IPS-NIHi7 (cell line): ENCODE measurements around the gene EPHA1.

Source experiments
- DNase-seq: peaks from one replicate; pipeline ENCODE4 v3.0.0; 2012; ENCODE audit warnings: mixed read lengths; ENCODE audit errors: extremely low spot score

EPHA1 gene

DNA sequence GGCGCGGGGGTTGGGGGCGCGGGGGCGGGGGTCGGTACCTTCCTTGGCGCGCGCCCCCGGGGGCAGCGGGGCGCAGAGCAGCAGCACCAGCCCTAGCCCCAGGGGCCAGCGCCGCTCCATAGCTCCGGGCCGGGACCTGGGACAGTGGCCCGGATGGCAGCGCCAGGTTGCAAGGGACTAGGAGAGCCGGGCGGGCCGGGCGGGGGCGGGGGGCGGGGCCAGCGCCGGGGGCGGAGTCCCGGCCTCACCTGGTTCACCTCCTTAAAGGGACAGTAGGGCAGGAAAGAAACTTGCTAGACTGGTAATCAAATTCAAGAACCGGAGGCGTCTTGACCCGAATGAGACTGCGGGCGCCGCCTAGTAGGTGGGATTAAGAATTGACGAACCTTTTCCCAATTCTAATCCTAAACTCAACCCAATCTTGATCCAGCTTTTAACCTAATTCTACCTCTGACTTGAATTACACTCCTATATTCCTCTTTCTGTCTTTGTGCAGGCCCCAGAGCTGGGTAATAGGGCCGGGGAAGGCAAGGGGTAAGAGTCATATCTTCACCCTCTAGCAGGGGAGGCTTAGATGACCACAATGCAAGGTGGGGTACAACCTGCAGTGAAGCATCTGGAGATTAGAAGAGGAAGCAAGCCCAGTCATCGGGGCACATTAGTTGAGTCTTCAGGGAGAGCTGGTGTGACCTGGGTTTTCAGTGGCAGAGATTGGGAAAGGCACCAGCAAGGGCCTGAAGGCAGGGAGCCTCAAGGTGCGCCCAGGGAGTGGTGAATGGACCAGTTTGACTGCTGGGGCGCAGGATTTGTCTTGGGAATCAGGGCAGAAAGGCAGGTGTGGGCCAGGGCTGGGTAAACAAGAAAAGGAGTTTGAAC, at the start of gene EPHA1:
Gene EPHA1, minus strand, starts transcription at position 171 of the 876 bp plus-strand sequence. Its CDS starts 51 bp downstream, at position 120.
- DNase-seq = peak; percentile 95

DNA sequence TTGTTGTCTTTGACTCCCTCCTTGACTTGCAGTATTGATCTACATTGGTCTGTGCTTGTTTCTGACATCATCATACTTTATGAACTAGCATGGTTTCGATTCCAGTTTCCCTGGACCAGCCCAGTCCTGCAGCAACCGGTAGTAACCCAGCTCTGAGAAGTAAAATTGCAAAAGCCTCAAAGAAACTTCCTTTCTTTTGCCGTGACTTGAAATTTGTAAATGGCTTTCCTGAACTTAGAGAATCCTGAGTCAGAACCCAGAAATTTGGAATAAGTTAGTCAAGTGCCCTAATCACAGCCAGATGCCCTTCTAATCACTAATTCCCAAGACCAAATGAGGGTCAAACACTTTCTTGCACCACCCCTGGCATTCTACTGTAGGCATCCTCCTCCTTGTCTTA, 49.6 kb upstream of the EPHA1 start:
- DNase-seq = no peak

DNA sequence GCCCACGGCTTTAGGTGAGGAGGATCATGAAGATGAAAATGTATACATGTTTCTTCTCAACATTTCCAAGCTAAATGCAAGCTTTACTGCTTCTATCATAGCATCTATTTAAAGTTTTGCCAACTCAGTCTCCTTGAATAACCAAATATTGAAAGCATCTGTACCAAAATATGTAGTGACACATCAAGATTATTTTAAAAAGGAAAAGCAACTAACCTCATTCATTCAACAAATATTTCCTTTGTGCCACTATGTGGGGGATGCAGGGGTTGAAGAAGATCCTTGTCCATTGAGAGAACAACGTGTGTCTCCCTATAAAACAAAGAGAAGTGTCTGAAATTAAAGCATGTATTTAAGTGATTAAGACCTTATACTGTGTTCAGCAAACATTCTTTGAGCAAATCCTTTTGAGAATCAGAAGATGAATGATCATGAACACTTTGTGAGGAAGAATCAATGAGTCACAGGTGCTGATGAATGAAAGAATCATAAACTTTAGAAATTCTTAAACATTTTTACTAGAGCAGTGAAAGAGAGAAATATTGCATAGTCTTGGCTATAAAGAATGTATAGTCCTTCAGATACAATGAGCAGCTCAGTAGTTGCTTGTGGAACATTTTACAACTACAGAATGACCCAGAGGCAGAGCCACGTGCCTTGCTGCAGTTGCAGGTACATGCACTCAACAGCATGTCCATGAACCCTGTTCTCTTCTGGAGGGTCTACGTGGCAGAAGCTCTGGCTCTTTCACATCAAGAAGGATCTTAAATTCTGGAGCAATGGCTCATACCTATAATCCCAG, 48.5 kb upstream of the EPHA1 start:
- DNase-seq = no peak

GRCh38 chr7:143455942-143456341, 47.3 kb upstream of the EPHA1 start:
- DNase-seq = no peak

- DNase-seq = no peak
These were observed 46.8 kb upstream of the EPHA1 start for GRCh38 chr7:143455491-143455890.

DNA sequence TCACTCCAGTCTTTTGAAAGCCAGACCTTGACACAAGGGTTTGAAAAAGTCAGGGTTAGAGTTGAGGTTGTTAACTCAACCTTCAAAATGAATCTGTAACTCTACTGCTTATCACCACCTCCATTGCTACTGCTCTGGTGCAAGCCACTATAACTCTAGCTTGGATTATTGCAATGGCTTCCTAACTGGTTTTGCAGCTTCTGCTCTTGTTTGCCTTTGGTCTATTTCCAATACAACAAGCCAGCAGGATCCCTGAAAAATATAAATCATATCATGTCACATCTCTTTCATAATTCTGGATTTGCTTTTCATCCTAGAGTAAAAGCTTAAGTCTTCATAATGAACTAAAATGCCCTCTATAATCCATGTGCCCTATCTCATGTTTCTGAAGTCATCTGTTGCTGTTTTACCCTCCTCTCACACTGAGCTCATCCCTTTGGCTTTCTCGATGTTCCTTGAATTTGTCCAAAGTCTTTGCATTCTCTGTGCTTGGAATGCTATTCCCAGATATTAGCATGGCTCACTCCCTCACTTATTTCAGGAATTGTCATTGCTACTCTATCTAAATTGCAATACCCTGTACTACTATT, 45.5 kb upstream of the EPHA1 start:
- DNase-seq = no peak

GRCh38 chr7:143452495-143452894, 43.8 kb upstream of the EPHA1 start:
- DNase-seq = no peak

DNA sequence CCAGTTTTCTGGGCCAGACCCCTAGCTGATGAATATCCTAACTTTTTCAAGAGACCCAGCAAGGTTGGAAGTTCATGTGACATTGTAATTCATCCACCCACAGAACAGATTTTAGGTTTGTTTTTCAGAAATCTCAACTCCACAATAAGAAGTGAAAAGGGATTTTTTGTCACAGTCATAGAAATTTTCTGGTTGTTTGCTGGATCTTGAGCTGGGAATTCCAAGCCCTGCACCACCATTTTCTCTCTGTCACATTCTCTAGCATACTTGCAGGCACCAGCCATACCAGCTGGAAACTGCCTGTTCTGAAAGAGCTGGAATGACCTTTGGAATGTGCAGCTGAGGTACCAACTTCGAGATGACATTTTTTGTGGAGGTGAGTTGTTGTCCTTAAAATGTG, 43.1 kb upstream of the EPHA1 start:
- DNase-seq = no peak

DNA sequence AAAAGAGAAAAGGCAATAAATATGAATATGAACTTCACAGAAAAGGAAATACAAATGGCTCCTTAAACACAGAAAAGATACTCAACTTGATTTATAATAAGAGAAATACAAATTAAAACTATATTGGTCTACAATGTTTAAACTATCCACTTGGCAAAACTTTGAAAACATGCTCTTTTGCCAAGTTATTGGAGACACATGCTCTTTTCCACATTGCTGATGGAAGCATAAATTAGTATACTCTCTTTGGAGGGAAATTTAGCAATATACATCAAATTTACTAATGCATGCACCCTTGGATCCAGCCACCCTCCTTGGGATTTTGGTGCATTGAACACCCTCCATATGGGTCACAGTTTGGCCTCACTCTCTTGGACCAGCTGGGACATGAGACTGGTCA, 42.5 kb upstream of the EPHA1 start:
- DNase-seq = no peak

DNA sequence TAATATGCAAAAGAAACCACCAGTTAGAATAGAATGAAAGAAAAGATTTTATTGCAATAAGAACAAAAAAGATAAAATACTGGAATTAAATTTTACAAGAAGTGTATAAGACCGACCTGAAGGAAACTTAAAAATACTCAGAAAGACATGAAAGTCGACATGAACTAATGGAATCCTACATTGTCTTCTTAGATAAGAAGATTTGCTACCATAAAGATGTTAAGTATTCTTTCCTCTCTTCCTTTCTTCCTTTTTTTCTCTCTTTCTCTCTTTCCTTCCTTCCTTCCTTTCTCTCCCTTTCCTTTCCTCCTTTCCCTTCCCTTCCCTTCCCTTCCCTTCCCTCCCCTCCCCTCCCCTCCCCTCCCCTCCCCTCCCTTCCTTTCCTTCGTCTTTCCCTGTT, 41.1 kb upstream of the EPHA1 start:
- DNase-seq = no peak

DNA sequence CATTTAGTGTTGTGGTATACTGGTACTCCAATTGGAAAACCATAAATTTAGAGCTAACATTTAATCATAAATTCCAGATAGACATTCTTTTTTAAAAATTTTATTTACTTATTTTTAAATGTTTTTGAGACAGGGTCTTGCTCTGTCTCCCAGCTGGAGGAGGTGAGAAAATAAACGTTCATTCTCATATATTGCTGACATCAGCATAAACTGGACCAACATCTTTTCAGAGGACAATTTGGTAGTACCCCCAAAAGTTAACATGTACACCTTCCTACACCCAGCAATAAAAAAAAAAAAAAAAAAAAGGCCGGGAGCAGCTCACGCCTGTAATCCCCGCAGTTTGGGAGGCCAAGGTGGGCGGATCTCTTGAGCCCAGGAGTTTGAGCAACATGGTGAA, 39.8 kb upstream of the EPHA1 start:
- no peak for DNase-seq

- no peak for DNase-seq
These were observed 38.8 kb upstream of the EPHA1 start for GRCh38 chr7:143447466-143447865.

GRCh38 chr7:143444785-143445184, 36.1 kb upstream of the EPHA1 start:
- no peak for DNase-seq

DNA sequence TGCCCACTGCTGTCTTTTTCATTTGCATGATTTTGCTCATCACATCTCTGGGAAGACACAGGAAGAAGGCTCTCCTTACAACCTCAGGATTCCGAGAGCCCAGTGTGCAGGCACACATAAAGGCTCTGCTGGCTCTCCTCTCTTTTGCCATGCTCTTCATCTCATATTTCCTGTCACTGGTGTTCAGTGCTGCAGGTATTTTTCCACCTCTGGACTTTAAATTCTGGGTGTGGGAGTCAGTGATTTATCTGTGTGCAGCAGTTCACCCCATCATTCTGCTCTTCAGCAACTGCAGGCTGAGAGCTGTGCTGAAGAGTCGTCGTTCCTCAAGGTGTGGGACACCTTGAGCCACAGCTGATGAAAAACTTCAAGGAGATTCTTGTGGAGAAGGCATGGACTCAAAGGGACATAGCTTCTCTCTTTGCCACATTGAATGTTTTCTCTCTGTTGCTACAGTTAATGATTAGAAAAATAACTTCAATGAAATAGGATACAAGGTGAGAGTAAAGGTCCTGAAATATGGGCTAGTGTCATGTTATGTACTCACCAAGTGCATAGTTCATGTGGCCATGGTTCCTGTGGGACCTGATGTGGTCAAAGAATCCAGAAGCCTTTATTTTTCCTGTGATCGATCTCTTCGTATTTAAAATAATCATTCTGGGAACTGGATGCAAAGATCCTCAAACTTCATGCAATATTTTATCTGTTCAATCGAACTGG, 35.6 kb upstream of the EPHA1 start:
- no peak for DNase-seq

DNA sequence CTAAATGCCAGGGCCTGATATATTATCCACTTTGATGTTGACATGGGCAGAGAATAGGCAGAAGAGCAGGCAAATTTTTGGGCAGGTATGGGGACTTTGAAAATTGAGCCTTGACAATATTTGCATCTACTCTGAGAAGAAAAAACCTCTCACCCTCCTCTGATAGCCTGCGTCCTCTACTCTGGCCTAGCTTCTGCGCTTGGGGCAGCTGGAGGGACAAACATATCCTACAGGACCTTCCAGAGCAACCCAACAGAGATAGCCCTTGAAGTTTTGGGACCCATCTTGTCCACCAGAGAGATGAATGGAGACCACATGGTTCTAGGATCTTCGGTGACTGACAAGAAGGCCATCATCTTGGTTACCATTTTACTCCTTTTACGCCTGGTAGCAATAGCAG, 34.5 kb upstream of the EPHA1 start, which contains the start of gene TAS2R60:
Gene TAS2R60, plus strand, starts transcription at position 301 of the 400 bp plus-strand sequence. Its CDS starts 0 bp downstream, at position 301.
- DNase-seq = no peak

DNA sequence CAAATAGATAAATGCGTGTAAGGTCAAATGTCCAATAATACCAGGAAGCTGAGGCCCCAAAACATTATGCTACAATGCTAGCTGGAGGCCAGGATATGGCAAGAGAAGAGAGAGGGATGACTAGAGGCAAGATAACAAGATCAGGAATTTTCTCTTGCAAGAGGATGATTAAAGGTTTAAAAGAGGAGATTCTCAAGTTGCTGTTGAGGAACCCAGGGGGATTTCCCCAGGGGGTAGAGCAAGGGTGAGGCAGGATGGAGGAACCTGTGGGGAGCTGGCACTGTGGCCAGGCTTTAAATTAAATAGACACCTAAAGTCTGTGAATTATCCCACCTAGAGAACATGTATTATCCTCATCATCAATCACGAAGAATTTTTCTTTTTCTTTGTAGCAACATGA, 31.2 kb upstream of the EPHA1 start:
- no peak for DNase-seq

GRCh38 chr7:143437578-143437977, 28.9 kb upstream of the EPHA1 start:
- DNase-seq = no peak

GRCh38 chr7:143436325-143436946, 27.8 kb upstream of the EPHA1 start:
- no peak for DNase-seq

DNA sequence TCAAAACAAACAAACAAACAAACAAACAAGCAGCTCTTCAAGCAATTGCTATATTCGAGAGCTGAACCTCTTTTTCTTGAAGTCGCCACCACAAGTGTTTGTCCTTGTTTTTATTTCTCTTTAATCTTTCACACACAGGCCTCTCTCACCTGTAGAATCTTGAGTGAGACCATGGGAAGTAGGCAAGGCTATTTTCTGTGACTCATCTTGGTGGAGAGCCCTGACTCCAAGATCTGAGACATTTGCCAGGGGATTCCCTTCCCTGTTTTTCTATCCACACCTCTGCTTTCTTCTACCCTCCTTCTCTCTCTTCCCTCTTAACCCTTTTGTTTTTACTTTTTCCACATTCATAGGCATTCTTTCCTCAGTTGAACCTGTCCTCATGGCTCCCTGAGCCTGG, 26.6 kb upstream of the EPHA1 start:
- no peak for DNase-seq

DNA sequence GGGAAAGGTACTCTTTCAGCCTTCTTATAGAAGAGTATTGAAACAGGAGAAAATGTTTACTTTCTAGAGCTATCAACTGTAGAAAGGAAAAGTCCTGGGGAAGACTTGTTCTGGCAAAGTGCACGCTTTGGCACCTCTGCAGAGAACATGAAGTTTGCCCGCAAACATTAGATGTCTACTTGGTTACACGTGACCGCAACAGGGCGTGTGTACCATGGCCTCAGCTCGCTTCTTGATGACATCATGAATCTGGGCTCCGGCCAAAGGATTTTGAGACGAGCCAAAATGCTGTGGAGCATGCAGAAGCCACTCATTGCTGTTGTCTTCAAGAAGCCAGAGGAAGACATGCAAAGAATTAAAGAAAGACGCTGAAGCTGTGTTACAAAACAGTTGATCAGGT, 26.0 kb upstream of the EPHA1 start:
- DNase-seq = no peak

DNA sequence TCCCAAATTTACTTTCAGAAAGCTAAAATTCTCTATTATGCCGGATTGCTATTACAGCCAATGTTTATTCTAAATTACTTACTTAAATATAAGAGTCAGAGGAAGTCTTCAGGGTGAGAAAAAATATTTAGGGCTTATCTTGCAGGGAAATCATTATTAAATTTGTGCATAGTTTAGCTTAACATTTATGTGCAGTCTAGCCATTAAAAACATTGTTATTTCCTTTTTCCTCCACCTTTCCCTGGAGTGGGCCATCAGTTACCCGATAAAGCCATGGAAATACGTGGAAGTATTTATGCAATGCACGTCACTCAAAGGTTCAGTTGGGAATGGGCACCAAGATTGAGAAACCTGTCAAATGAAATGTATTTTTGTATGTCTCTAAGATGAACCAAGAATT, 25.1 kb upstream of the EPHA1 start:
- DNase-seq = no peak
